ENCODE measurements around the gene B4GALT3.
A peak's percentile ranks its signal among the peaks of the same experiment; 100 is the strongest.

Gene B4GALT3

GRCh38 chr1:161177112-161177935 is at the start of gene B4GALT3:
Gene B4GALT3, minus strand, starts transcription at chr1:161177507. Its CDS starts 1,447 bp downstream, at chr1:161176060.
- TF ChIP-seq ZFP3 (CRISPR knock-in tag; IDR thresholded peaks at IDR 0.05) (0 out of 2 replicates have a peak, but pooled peaks have one; percentile 10), RARB (CRISPR knock-in tag; IDR thresholded peaks at IDR 0.05) (no peak)
- peak; percentile 96 for ATAC-seq

GRCh38 chr1:161226759-161227158 is 49.5 kb upstream of the B4GALT3 start:
- ATAC-seq: no peak
- no peak for TF ChIP-seq ZC3H10 (CRISPR knock-in tag; IDR thresholded peaks at IDR 0.05)
- TF ChIP-seq CREB5 (CRISPR knock-in tag; IDR thresholded peaks at IDR 0.05; ENCODE audit: low read depth): no peak
- no peak for TF ChIP-seq CSRNP3 (CRISPR knock-in tag; IDR thresholded peaks at IDR 0.05)
- no peak for TF ChIP-seq TSHZ2 (CRISPR knock-in tag; IDR thresholded peaks at IDR 0.05)

- no peak for ATAC-seq
- TF ChIP-seq TCF4 (CRISPR knock-in tag; IDR thresholded peaks at IDR 0.05; ENCODE audit: borderline replicate concordance) (no peak), ISL1 (CRISPR knock-in tag; IDR thresholded peaks at IDR 0.05) (no peak), ZNF8 (CRISPR knock-in tag; IDR thresholded peaks at IDR 0.05) (no peak), RARB (CRISPR knock-in tag; IDR thresholded peaks at IDR 0.05) (no peak), TOX (CRISPR knock-in tag; IDR thresholded peaks at IDR 0.05; ENCODE audit: borderline replicate concordance) (no peak), ESRRG (CRISPR knock-in tag; IDR thresholded peaks at IDR 0.05) (no peak), ZC3H10 (CRISPR knock-in tag; IDR thresholded peaks at IDR 0.05) (no peak), POU6F1 (CRISPR knock-in tag; IDR thresholded peaks at IDR 0.05; ENCODE audit: borderline replicate concordance, low read depth) (no peak), BACH2 (CRISPR knock-in tag; IDR thresholded peaks at IDR 0.05; ENCODE audit: borderline replicate concordance) (no peak), GLIS3 (CRISPR knock-in tag; IDR thresholded peaks at IDR 0.05) (no peak), ARNTL (CRISPR knock-in tag; IDR thresholded peaks at IDR 0.05; ENCODE audit: borderline replicate concordance, low read depth) (no peak), CSDC2 (CRISPR knock-in tag; IDR thresholded peaks at IDR 0.05) (no peak)
Measured at GRCh38 chr1:161226320-161226711, 49.0 kb upstream of the B4GALT3 start.

- TF ChIP-seq TSHZ2 (CRISPR knock-in tag; IDR thresholded peaks at IDR 0.05) (peak; percentile 35; the same call in 1 of the 2 replicates), ZC3H10 (CRISPR knock-in tag; IDR thresholded peaks at IDR 0.05) (peak; percentile 14; the same call in 1 of the 2 replicates), RARB (CRISPR knock-in tag; IDR thresholded peaks at IDR 0.05) (0 out of 2 replicates have a peak, but pooled peaks have one; percentile 1), CREB5 (CRISPR knock-in tag; IDR thresholded peaks at IDR 0.05; ENCODE audit: low read depth) (no peak), ARNTL (CRISPR knock-in tag; IDR thresholded peaks at IDR 0.05; ENCODE audit: borderline replicate concordance, low read depth) (no peak), GLIS3 (CRISPR knock-in tag; IDR thresholded peaks at IDR 0.05) (no peak)
- peak; percentile 97 for ATAC-seq
Measured at GRCh38 chr1:161225534-161226319, 48.4 kb upstream of the B4GALT3 start, which contains the start of gene TOMM40L. Gene TOMM40L, plus strand, starts transcription at chr1:161226060. Its CDS starts 430 bp downstream, at chr1:161226490.

All from SK-N-SH treated with all-trans-retinoic acid at 6 μM for 48 hours (cell line).